ENCODE data around the gene LSP1. TPM values are rescaled to one million over a fixed set of nuclear protein-coding genes. Genes with fewer than 3 reads are reported as not detected.

Gene LSP1
- total and polyA plus RNA-seq, 2 donors (not counting 1 experiment from before 2014, with no cell fraction given) = 0.19 to 1.8 TPM

DNA sequence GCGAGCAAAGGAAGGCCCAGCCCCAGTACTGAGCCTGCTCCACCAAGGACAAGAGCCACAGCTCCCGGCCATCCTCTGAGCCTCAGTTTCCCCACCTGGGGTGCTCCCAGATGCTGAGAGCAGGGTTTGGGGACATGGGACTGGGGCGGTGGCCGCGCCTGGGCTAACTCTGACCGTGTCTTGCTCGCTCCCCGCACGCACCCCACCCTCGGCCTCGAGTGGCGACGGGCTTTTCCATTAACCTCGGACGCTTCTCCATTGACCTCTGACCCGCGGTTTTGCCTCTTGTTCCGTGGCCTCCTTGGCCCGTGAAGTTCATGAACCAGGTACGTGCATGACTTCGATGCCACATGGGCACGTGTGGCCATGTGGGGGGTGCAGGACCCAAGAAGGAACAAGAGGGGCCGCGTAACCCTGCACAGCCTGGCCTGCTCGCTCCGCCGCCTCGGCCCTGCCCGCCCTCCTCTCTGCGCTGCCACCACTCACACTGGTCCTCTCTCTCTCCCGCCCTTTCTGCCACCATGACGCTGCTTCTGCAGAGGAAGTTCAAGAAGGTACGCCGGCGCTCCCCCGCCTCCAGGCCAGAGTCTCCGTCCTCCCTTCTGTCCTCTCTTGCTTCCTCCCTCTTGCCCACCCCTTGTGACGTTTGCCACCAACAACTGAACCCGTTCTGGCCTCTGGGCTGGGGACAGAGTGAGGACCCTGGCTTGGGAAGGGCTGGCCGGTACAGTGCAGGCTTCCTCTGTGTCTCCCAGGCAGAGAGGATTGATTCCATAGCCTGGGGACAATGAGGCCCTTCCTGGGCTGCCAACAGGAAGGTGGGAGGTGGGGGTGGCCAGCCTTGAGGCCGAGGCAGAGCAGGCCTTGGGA lies 73.5 kb downstream of the LSP1 start:
- no peaks in the 10 kb centered on the region for H3K4me1 ChIP-seq (ENCODE audit: control insufficient read depth, extremely low read depth, insufficient read depth, low read length)

DNA sequence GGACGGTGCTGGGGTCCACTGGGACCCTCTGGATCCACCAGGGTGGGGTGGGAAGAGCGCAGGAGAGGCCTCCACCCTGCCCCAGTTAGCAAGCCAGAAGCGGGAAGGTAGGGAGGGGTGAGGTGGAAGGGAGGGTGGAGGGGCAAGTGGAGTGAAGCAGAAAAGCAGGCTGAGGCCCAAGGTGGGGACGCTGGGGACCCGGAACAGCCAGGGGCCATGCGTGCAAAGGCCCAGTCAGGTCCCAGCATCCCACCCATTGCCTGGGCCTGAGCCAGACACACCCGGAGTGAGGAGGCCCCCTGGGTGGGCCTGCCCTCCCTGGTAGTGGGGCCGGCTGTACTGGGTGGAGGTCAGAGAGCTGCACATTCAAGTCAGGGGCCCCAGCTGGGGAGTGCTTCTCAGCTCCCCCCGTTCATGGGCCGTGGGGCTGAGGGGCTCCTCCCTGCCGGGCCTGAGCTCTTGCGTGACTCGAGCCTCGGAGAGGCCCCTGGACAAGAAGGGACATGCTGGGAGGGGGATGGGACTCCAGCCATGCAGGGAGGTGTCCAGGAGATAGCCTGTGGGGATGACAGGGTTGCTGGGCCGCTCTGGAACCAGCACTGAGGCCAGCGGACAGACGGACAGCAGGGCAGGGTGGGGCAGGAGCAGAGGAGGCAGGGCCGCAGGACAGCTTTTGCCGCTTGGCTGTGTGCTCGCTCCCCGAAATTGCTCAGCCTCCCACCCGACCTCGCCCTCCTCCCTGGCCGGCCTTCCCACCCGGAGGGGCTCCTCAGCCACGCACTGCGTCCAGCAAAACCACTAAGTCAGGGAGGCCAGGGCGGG lies 74.4 kb downstream of the LSP1 start:
- Histone ChIP-seq H3K4me2 (ENCODE audit: extremely low read depth, insufficient read depth, low read length) (no peak overlapping the region), H4K20me1 (ENCODE audit: control insufficient read depth, extremely low read depth, insufficient read depth, low read length) (no peaks in the 10 kb centered on the region), H2AFZ (ENCODE audit: low read length) (no peak overlapping the region), H3K9ac (ENCODE audit: insufficient read depth, low read length) (no peak overlapping the region), H3K9me3 (ENCODE audit: control insufficient read depth, insufficient read depth, low read depth, low read length) (no peaks in the 10 kb centered on the region), H3K79me2 (ENCODE audit: control insufficient read depth, insufficient read depth, low read length) (no peaks in the 10 kb centered on the region), H3K36me3 (ENCODE audit: control insufficient read depth, insufficient read depth, low read length) (no peaks in the 10 kb centered on the region), H3K27ac (ENCODE audit: insufficient read depth, low read length) (no peak overlapping the region), H3K27me3 (ENCODE audit: control insufficient read depth, insufficient read depth, low read length) (no peaks in the 10 kb centered on the region), H3K4me1 (ENCODE audit: control insufficient read depth, extremely low read depth, insufficient read depth, low read length) (no peaks in the 10 kb centered on the region), H3K4me3 (replicated peaks in 1 of 4; ENCODE audit: control extremely low read depth in 1 of 4, insufficient read depth in 1 of 4, low read depth in 3 of 4, low read length in 4 of 4) (no peak overlapping the region)
- TF ChIP-seq EZH2 (IDR thresholded peaks at IDR 0.05; ENCODE audit: low read length, missing control alignments) = no peak
- TF ChIP-seq, protein P1, sequence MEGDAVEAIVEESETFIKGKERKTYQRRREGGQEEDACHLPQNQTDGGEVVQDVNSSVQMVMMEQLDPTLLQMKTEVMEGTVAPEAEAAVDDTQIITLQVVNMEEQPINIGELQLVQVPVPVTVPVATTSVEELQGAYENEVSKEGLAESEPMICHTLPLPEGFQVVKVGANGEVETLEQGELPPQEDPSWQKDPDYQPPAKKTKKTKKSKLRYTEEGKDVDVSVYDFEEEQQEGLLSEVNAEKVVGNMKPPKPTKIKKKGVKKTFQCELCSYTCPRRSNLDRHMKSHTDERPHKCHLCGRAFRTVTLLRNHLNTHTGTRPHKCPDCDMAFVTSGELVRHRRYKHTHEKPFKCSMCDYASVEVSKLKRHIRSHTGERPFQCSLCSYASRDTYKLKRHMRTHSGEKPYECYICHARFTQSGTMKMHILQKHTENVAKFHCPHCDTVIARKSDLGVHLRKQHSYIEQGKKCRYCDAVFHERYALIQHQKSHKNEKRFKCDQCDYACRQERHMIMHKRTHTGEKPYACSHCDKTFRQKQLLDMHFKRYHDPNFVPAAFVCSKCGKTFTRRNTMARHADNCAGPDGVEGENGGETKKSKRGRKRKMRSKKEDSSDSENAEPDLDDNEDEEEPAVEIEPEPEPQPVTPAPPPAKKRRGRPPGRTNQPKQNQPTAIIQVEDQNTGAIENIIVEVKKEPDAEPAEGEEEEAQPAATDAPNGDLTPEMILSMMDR (conservative IDR thresholded peaks at IDR 0.05 in 1 of 2, IDR thresholded peaks at IDR 0.05 in 1 of 2; ENCODE audit: low read depth in 1 of 2, low read length in 2 of 2) = no peak
- no peak for DNase-seq (ENCODE audit: low read depth in 2 of 2)

More for the DNA sequence above, 73.5 kb downstream of the LSP1 start:
- Histone ChIP-seq H4K20me1 (ENCODE audit: control insufficient read depth, extremely low read depth, insufficient read depth, low read length) (no peaks in the 10 kb centered on the region), H3K27me3 (ENCODE audit: control insufficient read depth, insufficient read depth, low read length) (no peaks in the 10 kb centered on the region), H3K4me2 (ENCODE audit: extremely low read depth, insufficient read depth, low read length) (no peak overlapping the region), H3K9ac (ENCODE audit: insufficient read depth, low read length) (no peak overlapping the region), H3K79me2 (ENCODE audit: control insufficient read depth, insufficient read depth, low read length) (no peaks in the 10 kb centered on the region), H2AFZ (ENCODE audit: low read length) (no peak overlapping the region), H3K4me3 (replicated peaks in 1 of 4; ENCODE audit: control extremely low read depth in 1 of 4, insufficient read depth in 1 of 4, low read depth in 3 of 4, low read length in 4 of 4) (no peak overlapping the region), H3K36me3 (ENCODE audit: control insufficient read depth, insufficient read depth, low read length) (no peaks in the 10 kb centered on the region), H3K9me3 (ENCODE audit: control insufficient read depth, insufficient read depth, low read depth, low read length) (no peaks in the 10 kb centered on the region), H3K27ac (ENCODE audit: insufficient read depth, low read length) (no peak overlapping the region)
- TF ChIP-seq, protein P1 (conservative IDR thresholded peaks at IDR 0.05 in 1 of 2, IDR thresholded peaks at IDR 0.05 in 1 of 2; ENCODE audit: low read depth in 1 of 2, low read length in 2 of 2) = no peak
- no peak for TF ChIP-seq EZH2 (IDR thresholded peaks at IDR 0.05; ENCODE audit: low read length, missing control alignments)
- DNase-seq (ENCODE audit: low read depth in 2 of 2) = no peak

DNA sequence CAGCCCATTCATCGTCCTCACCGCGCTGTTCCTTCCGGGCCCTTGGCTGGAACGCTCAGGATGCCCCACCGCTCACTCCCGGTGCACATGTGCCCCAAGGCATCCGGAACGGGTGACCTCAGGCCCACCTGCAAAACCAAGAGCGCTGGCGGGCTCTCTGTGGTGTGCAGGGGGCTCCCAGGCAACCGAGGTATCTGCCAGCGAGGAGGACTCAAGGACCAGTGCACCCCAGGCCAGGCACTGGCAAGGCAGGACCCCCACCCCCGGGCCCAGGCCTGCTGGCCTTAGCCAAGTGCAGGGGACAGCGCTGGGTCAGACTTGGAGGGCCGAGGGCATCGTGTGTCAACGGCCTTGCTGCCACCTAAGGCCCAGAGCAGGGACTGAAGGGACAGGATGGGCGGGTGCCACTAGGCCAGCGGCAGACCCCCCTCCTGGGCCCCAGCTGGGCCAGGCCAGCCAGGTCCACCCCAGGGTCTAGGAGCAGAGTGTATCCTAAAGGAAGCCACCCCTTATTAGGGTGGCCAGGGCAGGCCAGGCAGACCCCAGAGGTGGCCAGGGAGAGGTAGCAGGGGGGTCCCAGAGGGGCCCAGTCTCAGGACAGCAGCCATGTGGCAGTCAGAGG lies 75.1 kb downstream of the LSP1 start:
- Histone ChIP-seq H2AFZ (ENCODE audit: low read length) (no peak overlapping the region), H3K4me2 (ENCODE audit: extremely low read depth, insufficient read depth, low read length) (no peak overlapping the region), H3K4me1 (ENCODE audit: control insufficient read depth, extremely low read depth, insufficient read depth, low read length) (no peaks in the 10 kb centered on the region), H4K20me1 (ENCODE audit: control insufficient read depth, extremely low read depth, insufficient read depth, low read length) (no peaks in the 10 kb centered on the region), H3K27ac (ENCODE audit: insufficient read depth, low read length) (no peak overlapping the region), H3K27me3 (ENCODE audit: control insufficient read depth, insufficient read depth, low read length) (no peaks in the 10 kb centered on the region), H3K79me2 (ENCODE audit: control insufficient read depth, insufficient read depth, low read length) (no peaks in the 10 kb centered on the region), H3K4me3 (replicated peaks in 1 of 4; ENCODE audit: control extremely low read depth in 1 of 4, insufficient read depth in 1 of 4, low read depth in 3 of 4, low read length in 4 of 4) (no peak overlapping the region), H3K9ac (ENCODE audit: insufficient read depth, low read length) (no peak overlapping the region), H3K36me3 (ENCODE audit: control insufficient read depth, insufficient read depth, low read length) (no peaks in the 10 kb centered on the region), H3K9me3 (ENCODE audit: control insufficient read depth, insufficient read depth, low read depth, low read length) (no peaks in the 10 kb centered on the region)
- no peak for DNase-seq (ENCODE audit: low read depth in 2 of 2)
- TF ChIP-seq, protein P1 (conservative IDR thresholded peaks at IDR 0.05 in 1 of 2, IDR thresholded peaks at IDR 0.05 in 1 of 2; ENCODE audit: low read depth in 1 of 2, low read length in 2 of 2) = no peak
- no peak for TF ChIP-seq EZH2 (IDR thresholded peaks at IDR 0.05; ENCODE audit: low read length, missing control alignments)

All from fibroblast of lung (primary cell).